GM23248 (cell line): ENCODE results near the gene TUBB2A.
"Not testable (repeated sequence)": the region's sequence is repeated elsewhere in the genome, so short reads cannot be mapped to it uniquely, and the experiment has no call there.

Experiments
- EZH2 ChIP-seq: fragments of 200-600 bp; sonication (generic); IDR thresholded peaks from 2 replicates; pipeline ENCODE4 v1.6.1; 2018; ENCODE audit warnings: antibody characterized with exemption, mild to moderate bottlenecking; ENCODE audit not compliant: insufficient read depth, poor library complexity, severe bottlenecking
- EZH2phosphoT487 ChIP-seq: fragments of 200-600 bp; sonication (generic); IDR thresholded peaks from 2 replicates; pipeline ENCODE4 v1.6.1; 2018; ENCODE audit warnings: antibody characterized with exemption, moderate library complexity, mild to moderate bottlenecking, low read depth; ENCODE audit not compliant: insufficient read depth

DNA sequence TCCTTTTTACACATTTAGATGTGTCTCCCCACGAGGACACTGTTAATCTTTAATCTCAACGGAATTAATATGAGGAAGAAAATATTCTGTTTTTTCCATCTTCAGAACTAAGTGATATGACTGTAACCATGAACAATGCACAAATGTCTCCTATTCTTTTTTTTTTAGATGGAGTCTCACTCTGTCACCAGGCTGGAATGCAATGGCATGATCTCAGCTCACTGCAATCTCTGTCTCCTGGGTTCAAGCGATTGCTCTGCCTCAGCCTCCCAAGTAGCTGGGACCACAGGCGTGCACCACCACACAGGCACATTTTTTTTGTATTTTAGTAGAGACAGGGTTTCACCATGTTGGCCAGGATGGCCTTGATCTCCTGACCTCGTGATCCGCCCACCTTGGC is 19.5 kb downstream of the TUBB2A start:
- not testable (repeated sequence) for TF ChIP-seq EZH2phosphoT487, EZH2
